Measurements from ENCODE around the gene RPS6KA5. TPM values are rescaled to one million over a fixed set of nuclear protein-coding genes. Genes with fewer than 3 reads are reported as not detected.

The RPS6KA5 gene
- total RNA-seq, 4 donors from 2014 or later, result 4.6 to 7.3 (median 5.0) TPM

DNA sequence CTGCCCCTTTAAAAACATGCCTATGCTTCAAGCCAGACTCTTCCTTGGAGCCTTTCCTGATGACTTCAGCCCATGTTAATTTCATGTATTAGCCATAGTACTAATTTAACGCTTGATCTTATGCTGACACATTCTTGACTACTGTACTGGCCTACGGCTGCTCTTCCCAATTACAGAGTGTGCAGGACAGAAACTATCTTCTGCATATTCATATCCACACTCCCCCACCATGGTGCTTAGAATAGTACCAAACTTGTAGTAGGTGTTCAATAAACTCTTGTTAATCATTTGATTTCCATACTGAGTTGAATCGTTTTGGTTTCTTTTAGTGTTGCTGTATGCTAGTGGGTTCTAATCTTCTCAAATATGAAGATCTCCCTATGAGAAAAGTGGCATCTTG is 31.6 kb upstream of the RPS6KA5 start:
- TF ChIP-seq CTCF (IDR thresholded peaks at IDR 0.05; ENCODE audit: low read depth), result no peak

- no peak for TF ChIP-seq CTCF (IDR thresholded peaks at IDR 0.05; ENCODE audit: low read depth)
Observed at GRCh38 chr14:91090743-91091142, 30.3 kb upstream of the RPS6KA5 start.

DNA sequence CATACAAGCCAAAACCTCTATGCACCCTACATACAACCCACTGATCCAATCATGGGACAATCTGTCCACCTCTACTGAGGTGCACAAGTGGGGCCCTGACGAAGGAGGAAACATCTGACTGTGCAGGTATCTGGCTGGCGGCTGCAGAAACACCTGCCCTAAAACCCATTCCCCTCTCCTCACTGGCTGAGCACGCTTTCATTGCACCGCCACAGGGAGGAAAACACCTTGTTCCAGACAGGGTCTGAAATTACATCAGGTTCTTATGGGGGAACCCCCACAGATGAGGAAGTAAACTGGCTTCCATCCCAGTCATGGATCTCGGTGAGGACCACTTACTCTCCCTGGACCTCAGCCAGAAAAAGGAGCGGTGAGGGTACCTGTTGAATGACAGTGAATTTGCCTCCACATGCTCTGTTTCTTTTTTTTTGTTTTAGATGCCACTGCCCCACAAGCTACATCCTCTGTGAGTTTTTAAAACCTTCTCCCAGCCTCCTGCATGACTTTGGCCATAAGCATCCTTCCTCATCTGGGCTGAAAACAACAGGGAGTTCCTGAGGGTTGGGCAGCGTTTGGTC is 29.6 kb upstream of the RPS6KA5 start:
- no peak for TF ChIP-seq CTCF (IDR thresholded peaks at IDR 0.05; ENCODE audit: low read depth)

- no peak for TF ChIP-seq CTCF (IDR thresholded peaks at IDR 0.05; ENCODE audit: low read depth)
Observed at GRCh38 chr14:91088585-91089235, 28.3 kb upstream of the RPS6KA5 start.

DNA sequence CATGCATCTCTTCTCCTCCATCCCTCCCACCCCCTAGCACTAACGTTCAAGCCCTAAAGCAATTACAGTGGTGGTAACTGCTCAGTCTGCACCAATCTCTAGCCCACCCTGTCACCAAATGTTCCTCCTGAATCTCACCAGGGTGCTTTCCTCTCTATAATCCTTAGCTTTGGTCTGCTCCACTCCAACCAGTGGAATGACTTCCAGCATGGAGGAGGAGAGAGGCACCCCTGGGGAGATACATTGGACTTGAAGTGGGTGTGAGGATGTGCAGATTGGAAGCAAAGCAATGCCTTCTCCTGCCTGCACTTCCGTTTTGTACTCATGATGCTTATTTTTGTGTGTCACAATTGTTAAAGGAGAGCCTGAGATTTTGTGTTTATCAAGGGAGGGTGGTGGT is 24.1 kb upstream of the RPS6KA5 start:
- no peak for TF ChIP-seq CTCF (IDR thresholded peaks at IDR 0.05; ENCODE audit: low read depth)

GRCh38 chr14:91082282-91082681 is 21.8 kb upstream of the RPS6KA5 start:
- TF ChIP-seq CTCF (IDR thresholded peaks at IDR 0.05; ENCODE audit: low read depth), result no peak

GRCh38 chr14:91080071-91080470 is 19.6 kb upstream of the RPS6KA5 start:
- no peak for TF ChIP-seq CTCF (IDR thresholded peaks at IDR 0.05; ENCODE audit: low read depth)

Measured in subcutaneous adipose tissue (tissue), 4 donors.